K562 (cell line): ENCODE data around the gene NUP133. TPM values are rescaled to one million over a fixed set of nuclear protein-coding genes. Genes with fewer than 3 reads are reported as not detected.

Experiments used
- ARNT ChIP-seq, 2 experiments: fragments of 450-650 bp; IDR thresholded peaks; 2 replicates each; pipeline ENCODE4 v1.6.1; 2016; ENCODE audit warnings: mild to moderate bottlenecking in 1 of 2
- BMI1 ChIP-seq: fragments of 150-350 bp; IDR thresholded peaks from 2 replicates; pipeline ENCODE4 v1.6.1; 2014; ENCODE audit warnings: low read length
- BRF1 ChIP-seq: IDR thresholded peaks from 3 replicates; pipeline ENCODE4 v1.6.1; 2011; ENCODE audit warnings: borderline replicate concordance, mild to moderate bottlenecking; ENCODE audit not compliant: insufficient read length; ENCODE audit errors: extremely low read depth
- FOXJ2 ChIP-seq: fragments of 200-800 bp; sonication (Bioruptor generic); IDR thresholded peaks from 2 replicates; pipeline ENCODE4 v1.6.1; 2016; ENCODE audit warnings: missing genetic modification characterization, missing compliant biosample characterization
- HDAC6 ChIP-seq: IDR thresholded peaks from 2 replicates; pipeline ENCODE4 v1.6.1; 2012; ENCODE audit warnings: low read depth, mild to moderate bottlenecking, control low read depth, inconsistent platforms, low read length, moderate library complexity
- ILK ChIP-seq: fragments of 450-650 bp; IDR thresholded peaks from 2 replicates; pipeline ENCODE4 v1.6.1; 2016; ENCODE audit warnings: missing genetic modification characterization, low read depth, mild to moderate bottlenecking, missing compliant biosample characterization, moderate library complexity, borderline replicate concordance
- PPARD ChIP-seq: fragments of 250-450 bp; sonication (Bioruptor Pico); IDR thresholded peaks from 2 replicates; pipeline ENCODE4 v1.8.0; 2022; ENCODE audit warnings: inconsistent platforms, mild to moderate bottlenecking, moderate library complexity
- TBL1XR1 ChIP-seq, 2 experiments: IDR thresholded peaks; 2 replicates each; pipeline ENCODE4 v1.6.1; 2012; ENCODE audit warnings: improper control_type of control experiment in 2 of 2, low read length in 2 of 2, mild to moderate bottlenecking in 1 of 2
- TEAD1 ChIP-seq, 2 experiments: fragments of 450-650 bp in 1 of 2; sonication (generic) in 1 of 2; formaldehyde crosslinking; IDR thresholded peaks; 2 replicates each; pipeline versions ENCODE4 v1.4.0 to v1.8.0; 2020 to 2022; ENCODE audit warnings: mild to moderate bottlenecking in 2 of 2, missing genetic modification reagents in 1 of 2
- ZC3H11A ChIP-seq: IDR thresholded peaks from 2 replicates; pipeline ENCODE4 v1.6.1; 2012; ENCODE audit warnings: low read depth, low read length, improper control_type of control experiment
- ZNF121 ChIP-seq: sonication (generic); formaldehyde crosslinking; conservative IDR thresholded peaks from 2 replicates; pipeline ENCODE4 v1.8.0; 2022; ENCODE audit warnings: missing genetic modification reagents
- polyA plus RNA-seq, 8 experiments: library from polyadenylated mRNA; depleted of rRNA in 4 of 8; stranded (reverse) in 5 of 8; unstranded in 3 of 8; fragments of >200 nt; fragmentation: Nextera tagmentation in 2 of 8; fragmentation: Illumina TruSeq in 1 of 8; extraction: Ambion mirVana in 2 of 8; extraction: Trizol in 1 of 8; gene quantifications; 2 replicates each; pipeline versions ENCODE4 v1.2.1 to v1.2.3, GENCODE V29; 2011 to 2014; ENCODE audit warnings: inconsistent platforms in 1 of 8, missing spikeins in 1 of 8
- total RNA-seq, 7 experiments: library from RNA; depleted of rRNA in 6 of 7; stranded (reverse); fragments of >200 nt in 6 of 7; fragmentation: Illumina TruSeq in 2 of 7; extraction: Trizol in 2 of 7; gene quantifications; 2 replicates each; pipeline versions ENCODE4 v1.2.1 to v1.2.3, GENCODE V29; 2011 to 2021; ENCODE audit warnings: low replicate concordance in 1 of 7
- TF ChIP-seq, protein P1 (sequence below): fragments of 450-650 bp; formaldehyde crosslinking; IDR thresholded peaks from 2 replicates; pipeline ENCODE4 v1.4.0; 2022; ENCODE audit warnings: missing genetic modification characterization
- TF ChIP-seq, protein P2 (sequence below): fragments of 450-650 bp; IDR thresholded peaks from 2 replicates; pipeline ENCODE4 v1.7.0; 2016; ENCODE audit warnings: borderline replicate concordance
- TF ChIP-seq, protein P3 (sequence below): IDR thresholded peaks from 3 replicates; pipeline ENCODE4 v1.6.1; 2011; ENCODE audit warnings: borderline replicate concordance, mild to moderate bottlenecking; ENCODE audit not compliant: insufficient read length, insufficient read depth
- TF ChIP-seq, protein P4 (sequence below): fragments of 250-450 bp; sonication (Bioruptor Pico); IDR thresholded peaks from 2 replicates; pipeline ENCODE4 v1.4.0; 2020; ENCODE audit warnings: mild to moderate bottlenecking, moderate library complexity, borderline replicate concordance
- TF ChIP-seq, protein P5 (sequence below): sonication (generic); formaldehyde crosslinking; IDR thresholded peaks from 2 replicates; pipeline ENCODE4 v1.8.1; 2023; ENCODE audit warnings: mild to moderate bottlenecking, missing genetic modification reagents
- TF ChIP-seq, protein P6 (sequence below): sonication (generic); formaldehyde crosslinking; IDR thresholded peaks from 2 replicates; pipeline ENCODE4 v1.9.0; 2022; ENCODE audit warnings: mild to moderate bottlenecking, missing genetic modification reagents

NUP133 gene
- total and polyA plus RNA-seq, 9 of the 15 experiments (the other 6 are each of a cell fraction or from before 2014, with no cell fraction given): 21.7 to 85.1 (median 61.3) TPM

DNA sequence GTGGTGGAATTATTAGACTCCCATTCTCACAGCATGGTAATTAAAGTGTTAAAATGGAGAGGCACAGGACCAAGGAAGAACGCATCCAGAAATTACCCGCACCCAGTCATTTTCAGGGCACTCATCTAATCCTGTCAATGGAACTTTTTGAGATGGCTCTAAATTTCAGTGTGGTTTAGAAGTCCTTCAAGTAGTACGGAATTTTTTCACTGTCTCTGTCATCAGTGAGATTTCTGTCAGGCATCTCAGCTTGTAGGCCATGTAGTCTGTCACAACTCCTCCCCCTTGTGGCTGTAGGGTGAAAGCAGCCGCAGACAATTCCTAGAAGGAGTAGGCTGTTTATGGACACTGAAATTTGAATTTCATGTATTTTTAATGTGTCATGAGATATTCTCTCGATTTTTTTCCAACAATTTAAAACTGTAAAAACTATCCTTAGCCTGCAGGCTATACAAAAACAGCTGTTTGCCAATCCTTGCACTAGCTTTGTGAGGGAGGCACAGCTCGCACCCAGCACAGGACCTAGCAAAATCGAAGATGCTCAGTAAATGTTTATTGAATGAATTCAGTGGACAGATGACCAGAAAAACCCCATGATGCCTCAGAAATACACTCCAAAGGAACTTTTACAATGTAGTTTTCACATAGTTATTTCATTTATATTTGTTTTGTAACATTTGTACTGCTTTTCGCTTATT is 6.6 kb upstream of the NUP133 start (continued):
- TF ChIP-seq, protein P1, sequence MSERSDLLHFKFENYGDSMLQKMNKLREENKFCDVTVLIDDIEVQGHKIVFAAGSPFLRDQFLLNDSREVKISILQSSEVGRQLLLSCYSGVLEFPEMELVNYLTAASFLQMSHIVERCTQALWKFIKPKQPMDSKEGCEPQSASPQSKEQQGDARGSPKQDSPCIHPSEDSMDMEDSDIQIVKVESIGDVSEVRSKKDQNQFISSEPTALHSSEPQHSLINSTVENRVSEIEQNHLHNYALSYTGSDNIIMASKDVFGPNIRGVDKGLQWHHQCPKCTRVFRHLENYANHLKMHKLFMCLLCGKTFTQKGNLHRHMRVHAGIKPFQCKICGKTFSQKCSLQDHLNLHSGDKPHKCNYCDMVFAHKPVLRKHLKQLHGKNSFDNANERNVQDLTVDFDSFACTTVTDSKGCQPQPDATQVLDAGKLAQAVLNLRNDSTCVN (CRISPR knock-in tag): 0 out of 2 replicates have a peak, but pooled peaks have one; percentile 15
- TF ChIP-seq, protein P2, sequence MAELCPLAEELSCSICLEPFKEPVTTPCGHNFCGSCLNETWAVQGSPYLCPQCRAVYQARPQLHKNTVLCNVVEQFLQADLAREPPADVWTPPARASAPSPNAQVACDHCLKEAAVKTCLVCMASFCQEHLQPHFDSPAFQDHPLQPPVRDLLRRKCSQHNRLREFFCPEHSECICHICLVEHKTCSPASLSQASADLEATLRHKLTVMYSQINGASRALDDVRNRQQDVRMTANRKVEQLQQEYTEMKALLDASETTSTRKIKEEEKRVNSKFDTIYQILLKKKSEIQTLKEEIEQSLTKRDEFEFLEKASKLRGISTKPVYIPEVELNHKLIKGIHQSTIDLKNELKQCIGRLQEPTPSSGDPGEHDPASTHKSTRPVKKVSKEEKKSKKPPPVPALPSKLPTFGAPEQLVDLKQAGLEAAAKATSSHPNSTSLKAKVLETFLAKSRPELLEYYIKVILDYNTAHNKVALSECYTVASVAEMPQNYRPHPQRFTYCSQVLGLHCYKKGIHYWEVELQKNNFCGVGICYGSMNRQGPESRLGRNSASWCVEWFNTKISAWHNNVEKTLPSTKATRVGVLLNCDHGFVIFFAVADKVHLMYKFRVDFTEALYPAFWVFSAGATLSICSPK: no peak
- no peak for TF ChIP-seq PPARD (CRISPR knock-in tag)
- no peak for TF ChIP-seq ILK (tag)
- TF ChIP-seq ZC3H11A: no peak
- 0 out of 4 replicates have a peak, but pooled peaks of 1 of the 2 experiments have one; percentile 22 for TF ChIP-seq TBL1XR1 (IDR thresholded peaks at IDR 0.05; ENCODE audit: low read length in 2 of 2)
- no peak for TF ChIP-seq ZNF121 (CRISPR knock-in tag)
- TF ChIP-seq TEAD1 (CRISPR knock-in tag; IDR thresholded peaks at IDR 0.05): peak in 1 of 2 experiments; percentile 79; a peak in 1 of 4 replicates
- no peak for TF ChIP-seq FOXJ2 (tag)
- TF ChIP-seq, protein P3, sequence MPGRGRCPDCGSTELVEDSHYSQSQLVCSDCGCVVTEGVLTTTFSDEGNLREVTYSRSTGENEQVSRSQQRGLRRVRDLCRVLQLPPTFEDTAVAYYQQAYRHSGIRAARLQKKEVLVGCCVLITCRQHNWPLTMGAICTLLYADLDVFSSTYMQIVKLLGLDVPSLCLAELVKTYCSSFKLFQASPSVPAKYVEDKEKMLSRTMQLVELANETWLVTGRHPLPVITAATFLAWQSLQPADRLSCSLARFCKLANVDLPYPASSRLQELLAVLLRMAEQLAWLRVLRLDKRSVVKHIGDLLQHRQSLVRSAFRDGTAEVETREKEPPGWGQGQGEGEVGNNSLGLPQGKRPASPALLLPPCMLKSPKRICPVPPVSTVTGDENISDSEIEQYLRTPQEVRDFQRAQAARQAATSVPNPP: no peak
- TF ChIP-seq, protein P4, sequence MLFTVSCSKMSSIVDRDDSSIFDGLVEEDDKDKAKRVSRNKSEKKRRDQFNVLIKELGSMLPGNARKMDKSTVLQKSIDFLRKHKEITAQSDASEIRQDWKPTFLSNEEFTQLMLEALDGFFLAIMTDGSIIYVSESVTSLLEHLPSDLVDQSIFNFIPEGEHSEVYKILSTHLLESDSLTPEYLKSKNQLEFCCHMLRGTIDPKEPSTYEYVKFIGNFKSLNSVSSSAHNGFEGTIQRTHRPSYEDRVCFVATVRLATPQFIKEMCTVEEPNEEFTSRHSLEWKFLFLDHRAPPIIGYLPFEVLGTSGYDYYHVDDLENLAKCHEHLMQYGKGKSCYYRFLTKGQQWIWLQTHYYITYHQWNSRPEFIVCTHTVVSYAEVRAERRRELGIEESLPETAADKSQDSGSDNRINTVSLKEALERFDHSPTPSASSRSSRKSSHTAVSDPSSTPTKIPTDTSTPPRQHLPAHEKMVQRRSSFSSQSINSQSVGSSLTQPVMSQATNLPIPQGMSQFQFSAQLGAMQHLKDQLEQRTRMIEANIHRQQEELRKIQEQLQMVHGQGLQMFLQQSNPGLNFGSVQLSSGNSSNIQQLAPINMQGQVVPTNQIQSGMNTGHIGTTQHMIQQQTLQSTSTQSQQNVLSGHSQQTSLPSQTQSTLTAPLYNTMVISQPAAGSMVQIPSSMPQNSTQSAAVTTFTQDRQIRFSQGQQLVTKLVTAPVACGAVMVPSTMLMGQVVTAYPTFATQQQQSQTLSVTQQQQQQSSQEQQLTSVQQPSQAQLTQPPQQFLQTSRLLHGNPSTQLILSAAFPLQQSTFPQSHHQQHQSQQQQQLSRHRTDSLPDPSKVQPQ (CRISPR knock-in tag): no peak
- no peak for TF ChIP-seq ARNT (IDR thresholded peaks at IDR 0.05)
- TF ChIP-seq, protein P5, sequence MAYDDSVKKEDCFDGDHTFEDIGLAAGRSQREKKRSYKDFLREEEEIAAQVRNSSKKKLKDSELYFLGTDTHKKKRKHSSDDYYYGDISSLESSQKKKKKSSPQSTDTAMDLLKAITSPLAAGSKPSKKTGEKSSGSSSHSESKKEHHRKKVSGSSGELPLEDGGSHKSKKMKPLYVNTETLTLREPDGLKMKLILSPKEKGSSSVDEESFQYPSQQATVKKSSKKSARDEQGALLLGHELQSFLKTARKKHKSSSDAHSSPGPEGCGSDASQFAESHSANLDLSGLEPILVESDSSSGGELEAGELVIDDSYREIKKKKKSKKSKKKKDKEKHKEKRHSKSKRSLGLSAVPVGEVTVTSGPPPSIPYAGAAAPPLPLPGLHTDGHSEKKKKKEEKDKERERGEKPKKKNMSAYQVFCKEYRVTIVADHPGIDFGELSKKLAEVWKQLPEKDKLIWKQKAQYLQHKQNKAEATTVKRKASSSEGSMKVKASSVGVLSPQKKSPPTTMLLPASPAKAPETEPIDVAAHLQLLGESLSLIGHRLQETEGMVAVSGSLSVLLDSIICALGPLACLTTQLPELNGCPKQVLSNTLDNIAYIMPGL: no peak
- no peak for TF ChIP-seq BRF1
- TF ChIP-seq, protein P6, sequence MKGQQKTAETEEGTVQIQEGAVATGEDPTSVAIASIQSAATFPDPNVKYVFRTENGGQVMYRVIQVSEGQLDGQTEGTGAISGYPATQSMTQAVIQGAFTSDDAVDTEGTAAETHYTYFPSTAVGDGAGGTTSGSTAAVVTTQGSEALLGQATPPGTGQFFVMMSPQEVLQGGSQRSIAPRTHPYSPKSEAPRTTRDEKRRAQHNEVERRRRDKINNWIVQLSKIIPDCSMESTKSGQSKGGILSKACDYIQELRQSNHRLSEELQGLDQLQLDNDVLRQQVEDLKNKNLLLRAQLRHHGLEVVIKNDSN (CRISPR knock-in tag): no peak
- no peak for TF ChIP-seq BMI1
- TF ChIP-seq HDAC6: no peak
